Inflammatory macrophage treated with lipopolysaccharide for 4 hours (primary cell): ENCODE data around the gene PMPCA.
"Not testable (repeated sequence)": the region's sequence is repeated elsewhere in the genome, so short reads cannot be mapped to it uniquely, and the experiment has no call there.

Source experiments
- DNase-seq: peaks from one replicate; pipeline ENCODE4 v3.0.0-alpha.2; 2020

The PMPCA gene

GRCh38 chr9:136416427-136416826 lies 6.0 kb downstream of the PMPCA start:
- DNase-seq, result no peak

DNA sequence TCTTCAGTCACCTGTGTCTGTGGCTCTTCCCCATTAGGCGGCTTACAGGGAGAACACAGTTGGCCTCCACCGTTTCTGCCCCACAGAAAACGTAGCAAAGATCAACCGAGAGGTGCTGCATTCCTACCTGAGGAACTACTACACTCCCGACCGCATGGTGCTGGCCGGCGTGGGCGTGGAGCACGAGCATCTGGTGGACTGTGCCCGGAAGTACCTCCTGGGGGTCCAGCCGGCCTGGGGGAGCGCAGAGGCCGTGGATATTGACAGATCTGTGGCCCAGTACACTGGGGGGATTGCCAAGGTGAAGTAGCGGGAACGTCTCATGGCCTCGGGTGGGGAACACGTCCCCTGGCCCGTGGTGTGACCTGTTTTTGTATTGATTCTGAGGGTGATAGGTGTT lies 6.5 kb downstream of the PMPCA start:
- DNase-seq, result no peak

DNA sequence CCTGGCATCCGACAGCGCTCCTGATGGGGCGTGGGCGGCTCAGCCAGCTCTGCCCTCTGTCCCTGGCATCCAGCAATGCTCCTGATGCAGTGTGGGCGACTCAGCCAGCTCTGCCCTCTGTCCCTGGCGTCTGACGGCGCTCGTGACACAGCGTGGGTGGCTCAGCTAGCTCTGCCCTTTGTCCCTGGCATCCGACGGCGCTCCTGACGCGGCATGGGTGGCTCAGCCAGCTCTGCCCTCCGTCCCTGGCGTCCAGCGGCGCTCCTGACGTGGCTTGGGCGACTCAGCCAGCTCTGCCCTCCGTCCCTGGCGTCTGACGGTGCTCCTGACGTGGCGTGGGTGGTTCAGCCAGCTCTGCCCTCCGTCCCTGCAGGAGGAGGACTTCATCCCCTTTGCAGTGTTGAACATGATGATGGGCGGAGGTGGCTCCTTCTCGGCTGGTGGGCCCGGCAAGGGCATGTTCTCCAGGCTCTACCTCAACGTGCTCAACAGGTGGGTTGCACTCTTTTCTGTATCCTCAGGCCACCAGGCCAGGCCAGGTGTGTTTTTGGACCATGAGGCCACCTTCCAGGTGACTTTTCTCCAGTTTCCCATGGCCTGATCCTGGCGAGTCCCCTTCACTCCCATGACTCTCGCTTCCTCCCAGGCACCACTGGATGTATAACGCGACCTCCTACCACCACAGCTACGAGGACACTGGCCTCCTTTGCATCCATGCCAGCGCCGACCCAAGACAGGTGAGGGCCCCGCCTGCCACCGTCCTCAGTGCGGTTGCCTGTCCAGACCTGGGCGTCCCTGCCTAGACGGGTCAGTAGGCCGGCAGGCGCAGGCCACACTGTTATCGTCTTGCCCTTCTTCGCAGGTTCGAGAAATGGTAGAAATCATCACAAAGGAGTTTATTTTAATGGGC lies 8.0 kb downstream of the PMPCA start:
- no peak for DNase-seq

DNA sequence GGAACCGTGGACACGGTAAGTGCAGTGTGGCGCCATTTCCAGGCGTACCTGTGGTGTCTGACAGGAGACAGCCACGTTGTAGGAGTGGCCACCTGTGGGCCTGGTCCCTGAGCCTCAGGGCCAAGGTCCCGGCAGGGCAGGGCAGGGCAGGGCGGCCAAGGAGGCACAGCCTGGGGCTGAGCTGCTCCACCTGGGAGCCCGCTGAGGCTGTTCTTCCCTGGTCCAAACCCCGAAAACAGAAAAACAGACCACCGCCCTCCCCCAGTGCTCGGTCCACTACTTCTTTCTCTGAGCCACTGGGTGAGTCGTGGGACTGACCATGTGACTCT lies 8.6 kb downstream of the PMPCA start:
- DNase-seq, result no peak

- DNase-seq, result no peak
Measured at GRCh38 chr9:136421791-136422190, 11.3 kb downstream of the PMPCA start.

GRCh38 chr9:136422876-136423275 lies 12.4 kb downstream of the PMPCA start:
- no peak for DNase-seq

GRCh38 chr9:136423432-136424146 lies 13.1 kb downstream of the PMPCA start:
- no peak for DNase-seq

DNA sequence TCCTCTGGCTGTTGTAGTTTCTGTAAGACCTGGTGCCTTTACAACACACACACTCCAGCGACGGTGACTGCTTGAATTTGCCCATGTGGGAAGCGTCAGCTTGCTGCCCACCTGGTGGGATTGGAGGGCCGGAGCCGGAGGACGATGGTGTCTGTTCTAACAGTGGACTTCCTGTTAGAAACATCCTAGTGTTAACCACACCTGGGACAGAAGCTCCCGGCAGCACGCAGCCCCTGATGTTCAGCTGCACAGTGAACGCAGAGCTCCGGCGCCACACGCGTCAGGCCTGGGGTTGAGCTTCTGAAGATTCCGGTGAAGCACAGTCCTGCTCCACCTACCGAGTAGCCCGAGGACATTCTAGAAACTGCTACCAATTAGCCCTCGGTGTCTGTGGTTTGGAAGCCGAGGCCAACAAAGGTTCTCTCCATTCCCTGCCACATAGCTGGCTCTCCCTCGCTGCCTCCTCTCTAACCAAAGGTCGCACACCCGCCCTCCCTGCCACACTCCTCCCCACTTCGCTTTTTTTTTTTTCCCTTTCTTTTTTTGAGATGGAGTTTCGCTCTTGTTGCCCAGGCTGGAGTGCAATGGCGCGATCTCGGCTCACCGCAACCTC lies 14.4 kb downstream of the PMPCA start:
- DNase-seq, result no peak

GRCh38 chr9:136425367-136425766 lies 14.9 kb downstream of the PMPCA start:
- DNase-seq, result not testable (repeated sequence)

DNA sequence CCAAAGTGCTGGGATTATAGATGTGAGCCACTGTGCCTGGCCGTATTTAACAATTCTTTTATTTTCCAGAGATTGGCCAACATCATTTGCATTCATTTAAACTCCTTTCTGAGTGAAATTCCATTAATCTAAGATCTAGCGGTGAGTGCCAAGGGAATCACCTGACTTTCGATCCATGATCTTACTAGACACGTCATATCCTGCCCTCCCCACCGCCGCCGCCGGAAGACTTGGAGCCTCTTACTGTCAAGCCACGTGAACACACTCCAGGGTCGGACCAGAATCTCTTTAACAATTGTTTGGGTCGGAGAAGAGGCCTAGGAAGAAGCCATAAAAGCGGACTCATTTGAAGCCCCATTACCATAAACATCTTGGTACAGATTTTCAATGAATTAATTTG lies 16.3 kb downstream of the PMPCA start:
- no peak for DNase-seq

GRCh38 chr9:136429075-136429628 lies 18.7 kb downstream of the PMPCA start:
- DNase-seq, result no peak

GRCh38 chr9:136429683-136430491 lies 19.4 kb downstream of the PMPCA start:
- no peak for DNase-seq

GRCh38 chr9:136430588-136431234 lies 20.3 kb downstream of the PMPCA start:
- no peak for DNase-seq

GRCh38 chr9:136431782-136432350 lies 21.4 kb downstream of the PMPCA start:
- no peak for DNase-seq

DNA sequence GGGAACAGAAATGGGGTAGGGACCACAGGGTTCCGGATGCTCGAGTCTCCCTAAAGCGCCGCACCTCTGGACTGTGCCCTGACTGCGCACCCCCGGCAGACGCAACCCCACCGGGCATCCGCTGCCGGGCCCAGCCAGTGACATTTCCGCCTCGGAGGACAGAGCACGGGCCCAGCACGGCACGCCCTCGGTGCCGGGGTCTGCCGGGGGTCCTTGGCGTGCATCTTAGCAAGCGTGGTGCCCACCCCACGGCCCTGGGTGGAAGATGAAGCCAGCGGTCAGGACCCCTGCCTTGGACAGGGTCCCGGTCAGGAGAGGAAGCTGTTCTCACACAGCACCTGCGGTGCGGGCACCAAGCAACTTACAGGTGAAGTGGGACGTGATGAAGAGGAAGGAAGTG lies 22.1 kb downstream of the PMPCA start:
- DNase-seq, result no peak

- DNase-seq, result no peak
Measured at GRCh38 chr9:136433043-136433715, 22.7 kb downstream of the PMPCA start.

DNA sequence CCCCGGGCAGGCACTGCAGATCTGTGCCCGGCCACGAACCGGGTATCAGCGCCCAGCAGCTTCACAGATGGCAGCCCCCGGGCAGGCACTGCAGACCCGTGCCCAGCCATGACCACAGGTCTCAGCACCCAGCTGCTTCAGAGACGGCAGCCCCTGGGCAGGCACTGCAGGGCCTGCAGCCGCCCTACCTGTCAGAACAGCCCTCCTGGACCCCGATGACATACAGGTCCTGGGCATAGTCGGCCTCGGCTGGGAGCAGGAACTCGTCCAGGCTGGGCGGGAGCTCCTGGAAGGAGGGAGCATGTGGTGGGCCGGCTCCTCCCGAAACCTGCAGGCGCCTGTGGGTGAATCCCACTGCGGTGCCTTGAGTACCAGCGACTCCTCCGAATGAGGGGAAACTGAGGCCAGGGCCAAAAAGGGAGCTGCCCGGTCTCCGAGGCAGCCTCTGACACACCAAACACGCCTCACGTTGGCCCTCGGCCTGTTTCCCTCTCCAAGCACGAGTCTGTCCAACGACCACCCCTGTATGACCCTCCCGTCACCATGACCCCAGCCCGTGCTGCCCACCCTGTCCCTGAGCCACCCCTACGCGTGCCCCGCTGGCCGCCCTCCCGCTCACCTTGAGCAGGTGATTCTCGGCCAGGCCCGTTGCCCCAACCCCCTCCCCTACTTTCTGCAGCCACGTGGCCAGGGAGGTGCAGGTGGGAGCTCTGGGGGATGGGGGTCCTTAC lies 23.6 kb downstream of the PMPCA start:
- DNase-seq, result no peak

DNA sequence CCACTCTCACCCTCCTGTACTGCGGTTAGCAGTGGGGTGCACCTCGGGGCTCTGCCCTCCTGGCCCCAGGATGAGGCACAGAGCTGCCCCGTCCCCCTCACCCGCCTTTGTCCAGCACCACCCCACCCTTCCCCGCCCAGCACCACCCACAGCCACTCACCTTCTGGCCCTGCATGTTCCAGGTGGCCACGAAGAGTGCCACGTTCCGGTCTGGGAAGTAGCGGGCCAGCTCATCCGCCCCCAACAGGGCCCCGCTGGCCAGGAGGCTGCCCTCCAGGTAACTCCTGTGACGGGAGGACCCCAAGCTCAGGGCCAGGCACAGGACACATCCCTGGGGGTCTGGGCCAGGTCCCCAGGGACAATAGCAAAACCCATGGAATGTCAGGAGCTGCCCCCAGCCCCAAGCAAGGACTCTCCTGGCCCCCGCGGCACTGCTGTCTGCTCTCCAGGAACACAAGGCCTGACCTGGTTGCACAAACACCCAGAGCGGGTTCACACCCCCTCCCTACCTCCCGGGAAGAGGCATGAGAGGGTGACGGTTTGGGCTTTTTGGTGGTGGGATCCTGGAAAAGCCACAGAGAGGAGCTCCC lies 24.2 kb downstream of the PMPCA start:
- DNase-seq, result no peak

DNA sequence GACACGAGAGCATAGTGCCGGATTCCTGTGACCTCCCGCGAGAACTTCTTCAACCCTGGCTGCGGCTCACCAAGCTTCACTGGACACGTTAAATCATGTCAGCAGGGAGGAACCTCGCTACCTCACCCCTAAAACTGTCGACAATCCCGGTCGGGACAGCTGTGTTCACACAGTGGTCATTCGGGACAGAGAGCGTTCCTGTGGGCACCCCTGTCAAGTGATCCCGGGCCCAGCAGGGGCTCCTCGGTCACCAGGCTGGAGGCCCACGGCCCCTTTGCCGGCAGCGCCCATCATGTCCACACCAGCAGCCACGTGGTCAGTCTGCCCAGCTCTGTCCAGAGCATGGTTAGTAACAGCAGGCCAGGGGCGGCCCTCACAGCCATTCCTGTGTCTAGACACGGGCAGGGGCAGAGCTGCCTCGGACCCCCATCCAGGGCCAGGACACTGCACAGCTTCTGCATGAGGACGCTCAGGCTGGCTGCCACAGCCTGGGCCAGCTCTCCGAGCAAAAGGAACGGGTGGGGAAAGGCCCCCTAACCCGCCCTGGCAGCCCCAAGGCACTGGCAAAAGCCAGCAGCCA lies 25.7 kb downstream of the PMPCA start:
- DNase-seq, result no peak

DNA sequence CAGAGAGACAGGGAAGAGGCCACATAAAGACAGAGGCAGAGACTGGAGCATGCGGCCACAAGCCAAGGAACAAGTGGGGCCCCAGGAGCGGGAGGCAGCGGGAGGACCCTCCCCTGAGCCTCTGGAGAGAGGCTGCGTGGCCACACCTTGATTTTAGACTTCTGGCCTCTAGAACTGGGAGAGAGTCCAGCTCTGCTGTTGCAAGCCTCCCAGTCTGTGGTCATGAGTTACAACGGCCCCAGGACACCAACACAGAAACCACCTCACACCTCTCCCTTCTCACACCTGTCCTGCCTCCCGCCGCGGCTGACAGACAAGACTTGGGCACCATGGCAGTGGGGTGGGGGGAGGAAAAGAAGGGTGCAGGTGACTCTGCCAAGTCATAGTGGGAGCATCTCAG lies 27.0 kb downstream of the PMPCA start:
- no peak for DNase-seq
